ENCODE measurements around the gene BATF3.

DNA sequence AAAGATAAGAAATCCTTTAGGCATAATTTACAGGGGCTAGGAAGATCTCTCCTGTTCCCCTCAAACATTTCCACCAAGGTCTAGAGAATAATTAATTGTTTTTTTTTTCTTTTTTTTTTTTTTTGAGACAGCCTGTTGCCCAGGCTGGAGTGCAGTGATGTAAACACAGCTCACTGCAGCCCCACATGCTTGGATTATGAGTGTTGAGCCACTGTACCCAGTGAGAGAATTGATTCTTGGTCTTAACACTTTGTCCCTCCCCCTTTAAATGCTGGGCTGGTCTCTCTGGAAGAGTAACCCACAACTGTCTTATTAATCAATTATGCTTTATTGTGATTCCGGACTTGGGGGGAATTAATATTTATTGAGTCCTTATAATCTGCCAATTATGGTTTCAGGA lies 57.7 kb downstream of the BATF3 start:
- no peak for TF ChIP-seq CTCF (IDR thresholded peaks at IDR 0.05)
- TF ChIP-seq POLR2AphosphoS5 (IDR thresholded peaks at IDR 0.05; ENCODE audit: low read depth, low read length) = no peak
- no peak for TF ChIP-seq RAD21 (IDR thresholded peaks at IDR 0.05; ENCODE audit: low read length)
- no peak for TF ChIP-seq GATA2 (CRISPR knock-in tag; IDR thresholded peaks at IDR 0.05)
- TF ChIP-seq YY1 (IDR thresholded peaks at IDR 0.05; ENCODE audit: low read depth) = no peak
- no peak for TF ChIP-seq EZH2phosphoT487 (IDR thresholded peaks at IDR 0.05; ENCODE audit: borderline replicate concordance, low read depth)
- no peak for TF ChIP-seq JUND (IDR thresholded peaks at IDR 0.05)
- TF ChIP-seq, protein P1, sequence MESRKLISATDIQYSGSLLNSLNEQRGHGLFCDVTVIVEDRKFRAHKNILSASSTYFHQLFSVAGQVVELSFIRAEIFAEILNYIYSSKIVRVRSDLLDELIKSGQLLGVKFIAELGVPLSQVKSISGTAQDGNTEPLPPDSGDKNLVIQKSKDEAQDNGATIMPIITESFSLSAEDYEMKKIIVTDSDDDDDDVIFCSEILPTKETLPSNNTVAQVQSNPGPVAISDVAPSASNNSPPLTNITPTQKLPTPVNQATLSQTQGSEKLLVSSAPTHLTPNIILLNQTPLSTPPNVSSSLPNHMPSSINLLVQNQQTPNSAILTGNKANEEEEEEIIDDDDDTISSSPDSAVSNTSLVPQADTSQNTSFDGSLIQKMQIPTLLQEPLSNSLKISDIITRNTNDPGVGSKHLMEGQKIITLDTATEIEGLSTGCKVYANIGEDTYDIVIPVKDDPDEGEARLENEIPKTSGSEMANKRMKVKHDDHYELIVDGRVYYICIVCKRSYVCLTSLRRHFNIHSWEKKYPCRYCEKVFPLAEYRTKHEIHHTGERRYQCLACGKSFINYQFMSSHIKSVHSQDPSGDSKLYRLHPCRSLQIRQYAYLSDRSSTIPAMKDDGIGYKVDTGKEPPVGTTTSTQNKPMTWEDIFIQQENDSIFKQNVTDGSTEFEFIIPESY (IDR thresholded peaks at IDR 0.05; ENCODE audit: borderline replicate concordance, low read depth) = no peak
